Measurements from ENCODE around the gene ZDHHC11B. TPM values are rescaled to one million over a fixed set of nuclear protein-coding genes. Genes with fewer than 3 reads are reported as not detected.
"Not testable (repeated sequence)": the region's sequence is repeated elsewhere in the genome, so short reads cannot be mapped to it uniquely, and the experiment has no call there.

ZDHHC11B gene
- total RNA-seq, 3 donors from 2014 or later (not counting 1 experiment from before 2014, with no cell fraction given) = 0.85 to 7.3 (median 2.2) TPM

DNA sequence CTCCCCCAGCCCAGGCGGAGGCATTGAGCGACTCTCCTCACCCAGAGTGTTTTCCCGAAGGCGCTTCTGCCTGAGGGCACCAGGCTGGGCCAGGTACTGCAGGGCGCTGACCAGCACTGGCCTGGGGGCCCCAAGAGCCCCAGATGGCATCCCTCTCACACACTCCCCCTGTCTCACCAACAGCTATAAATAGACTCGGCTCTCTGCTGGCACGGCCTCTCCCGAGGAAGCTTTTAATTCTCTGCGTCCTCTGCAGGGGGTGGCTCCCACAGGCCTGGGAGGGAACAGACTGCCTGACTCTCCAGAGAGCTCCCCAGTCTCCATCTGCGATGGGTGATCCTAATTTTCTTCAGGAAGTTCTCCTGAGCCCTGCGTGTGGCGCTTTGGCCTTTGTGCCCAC is 2.2 kb downstream of the ZDHHC11B start:
- ATAC-seq; intact Hi-C loops (cut with micrococcal nuclease); H3K27ac Mint-ChIP-seq; H3K36me3 Mint-ChIP-seq; H3K9me3 Mint-ChIP-seq; H3K27me3 Mint-ChIP-seq (ENCODE audit: low read depth in 2 of 2); H3K27ac ChIP-seq (ENCODE audit: low read length); H3K4me3 ChIP-seq (ENCODE audit: low read length); H3K9me3 ChIP-seq (ENCODE audit: control insufficient read depth, insufficient read depth, low read length); H3K27me3 ChIP-seq (ENCODE audit: control insufficient read depth, insufficient read depth, low read length); H3K4me3 Mint-ChIP-seq; H3K36me3 ChIP-seq (ENCODE audit: control insufficient read depth, insufficient read depth, low read length); DNase-seq: not testable (repeated sequence)
- peaks cover 18% of the 10 kb centered on the region for H3K4me1 ChIP-seq (ENCODE audit: control insufficient read depth, insufficient read depth, low read length)
- no CpG with 5 or more reads among the region's 12 CpGs for WGBS (ENCODE audit: insufficient coverage)
- peaks cover 0 to 15% of the 10 kb centered on the region in 2 donors for H3K4me1 Mint-ChIP-seq

DNA sequence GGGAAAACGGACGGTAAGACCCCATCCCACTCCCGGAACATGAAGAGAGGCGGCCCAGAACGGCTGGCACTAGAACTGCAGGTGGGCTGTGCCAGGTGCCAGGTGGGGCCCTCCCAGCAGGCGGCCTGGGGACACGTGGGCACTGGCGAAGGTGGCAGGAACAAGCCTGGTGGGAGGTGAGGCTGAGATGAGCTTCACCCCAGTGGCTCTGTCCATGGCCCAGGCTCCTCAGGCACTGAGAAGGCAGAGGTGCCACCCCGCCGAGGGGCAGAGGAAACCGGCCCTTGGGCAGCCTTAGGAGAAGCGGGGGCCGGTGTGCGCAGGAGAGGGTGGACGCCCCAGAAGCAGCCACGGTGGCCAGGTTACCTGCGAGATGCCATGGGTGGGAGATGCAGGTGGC is 4.0 kb downstream of the ZDHHC11B start:
- intact Hi-C loops (cut with micrococcal nuclease); H3K9me3 ChIP-seq (ENCODE audit: control insufficient read depth, insufficient read depth, low read length); H3K27me3 Mint-ChIP-seq (ENCODE audit: low read depth in 2 of 2); H3K4me3 Mint-ChIP-seq; H3K27ac ChIP-seq (ENCODE audit: low read length); ATAC-seq; H3K36me3 ChIP-seq (ENCODE audit: control insufficient read depth, insufficient read depth, low read length); H3K27me3 ChIP-seq (ENCODE audit: control insufficient read depth, insufficient read depth, low read length); H3K36me3 Mint-ChIP-seq; H3K27ac Mint-ChIP-seq; H3K4me3 ChIP-seq (ENCODE audit: low read length); H3K9me3 Mint-ChIP-seq: not testable (repeated sequence)
- DNase-seq = peak in 1 of 2 donors; percentile 15
- WGBS (ENCODE audit: insufficient coverage) = 91% methylated on average over 16 of the region's 17 CpGs
- peaks cover 17% of the 10 kb centered on the region for H3K4me1 ChIP-seq (ENCODE audit: control insufficient read depth, insufficient read depth, low read length)
- peaks cover 0 to 15% of the 10 kb centered on the region in 2 donors for H3K4me1 Mint-ChIP-seq

DNA sequence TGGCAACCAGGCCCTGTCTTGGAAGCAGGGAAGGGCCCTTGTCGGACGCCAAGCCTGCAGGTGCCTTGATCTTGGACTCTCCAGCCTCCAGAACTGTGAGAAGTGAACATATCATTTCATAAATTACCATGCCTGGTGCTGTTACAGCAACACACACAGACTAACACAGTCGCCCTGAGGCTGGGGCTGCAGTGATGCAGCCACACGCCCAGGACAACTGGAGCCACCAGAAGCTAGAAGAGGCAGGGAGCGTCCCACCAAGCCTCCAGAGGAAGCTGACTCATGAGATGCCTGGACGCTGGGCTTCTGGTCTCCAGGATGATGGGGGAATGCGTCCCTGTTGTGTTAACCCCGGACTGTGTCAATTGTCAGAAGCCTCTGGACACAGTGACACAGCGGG is 5.6 kb downstream of the ZDHHC11B start:
- DNase-seq; H3K36me3 Mint-ChIP-seq; H3K27ac ChIP-seq (ENCODE audit: low read length); ATAC-seq; H3K4me1 Mint-ChIP-seq; H3K4me3 Mint-ChIP-seq; H3K27me3 ChIP-seq (ENCODE audit: control insufficient read depth, insufficient read depth, low read length); H3K9me3 ChIP-seq (ENCODE audit: control insufficient read depth, insufficient read depth, low read length); H3K4me3 ChIP-seq (ENCODE audit: low read length); H3K27ac Mint-ChIP-seq; H3K27me3 Mint-ChIP-seq (ENCODE audit: low read depth in 2 of 2); H3K36me3 ChIP-seq (ENCODE audit: control insufficient read depth, insufficient read depth, low read length); H3K9me3 Mint-ChIP-seq; intact Hi-C loops (cut with micrococcal nuclease): not testable (repeated sequence)
- 88% methylated on average over 8 of the region's 9 CpGs for WGBS (ENCODE audit: insufficient coverage)
- peaks cover 11% of the 10 kb centered on the region for H3K4me1 ChIP-seq (ENCODE audit: control insufficient read depth, insufficient read depth, low read length)

DNA sequence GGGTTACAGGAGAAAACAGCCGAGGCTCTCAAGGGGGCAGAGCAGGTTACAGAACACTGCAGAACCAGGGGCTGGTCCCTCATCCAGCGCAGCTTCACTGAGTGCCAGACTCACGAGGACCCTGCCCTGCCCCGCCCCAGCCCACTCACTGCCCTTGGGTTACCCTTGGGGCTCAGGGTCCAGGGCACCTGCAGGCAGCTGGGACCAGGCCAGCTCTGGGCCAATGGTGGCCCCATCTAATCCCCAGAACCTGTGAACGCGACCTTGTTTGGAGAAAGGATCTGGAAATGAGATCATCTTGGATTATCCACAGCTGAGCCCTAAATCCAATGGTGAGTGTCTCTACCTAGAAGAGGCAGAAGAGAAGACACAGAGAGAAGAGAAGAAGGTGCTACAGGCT is 6.1 kb downstream of the ZDHHC11B start:
- H3K27ac Mint-ChIP-seq; H3K9me3 ChIP-seq (ENCODE audit: control insufficient read depth, insufficient read depth, low read length); H3K36me3 ChIP-seq (ENCODE audit: control insufficient read depth, insufficient read depth, low read length); H3K36me3 Mint-ChIP-seq; H3K9me3 Mint-ChIP-seq; H3K4me3 ChIP-seq (ENCODE audit: low read length); H3K27ac ChIP-seq (ENCODE audit: low read length); H3K27me3 ChIP-seq (ENCODE audit: control insufficient read depth, insufficient read depth, low read length); intact Hi-C loops (cut with micrococcal nuclease); ATAC-seq; H3K27me3 Mint-ChIP-seq (ENCODE audit: low read depth in 2 of 2); H3K4me1 ChIP-seq (ENCODE audit: control insufficient read depth, insufficient read depth, low read length); H3K4me3 Mint-ChIP-seq; DNase-seq; H3K4me1 Mint-ChIP-seq: not testable (repeated sequence)
- WGBS (ENCODE audit: insufficient coverage) = 87% methylated on average over 2 of the region's 6 CpGs

DNA sequence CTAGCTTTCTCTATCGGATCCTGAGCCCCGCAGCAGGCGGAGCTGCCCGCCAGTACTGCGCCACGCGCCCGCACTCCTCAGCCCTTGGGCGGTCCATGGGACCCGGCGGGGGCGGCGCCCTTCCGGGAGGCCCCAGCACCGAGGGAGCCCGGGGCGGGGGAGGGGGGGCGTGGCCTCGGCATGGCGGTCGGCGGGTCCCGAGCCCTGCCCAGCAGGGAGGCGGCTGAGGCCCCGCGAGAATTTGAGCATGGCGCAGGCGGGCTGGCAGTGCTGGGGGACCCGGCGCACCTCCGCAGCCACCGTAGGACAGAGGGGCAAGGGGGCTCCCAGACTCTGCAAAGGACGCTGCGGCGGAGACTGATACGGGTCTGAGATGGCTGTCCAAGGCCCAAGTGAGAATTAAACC is 6.8 kb downstream of the ZDHHC11B start:
- no peak for ATAC-seq
- H3K4me3 ChIP-seq (ENCODE audit: low read length) = no peak overlapping the region
- intact Hi-C loops (cut with micrococcal nuclease) = no loop called here
- no peaks in the 10 kb centered on the region for H3K4me1 ChIP-seq (ENCODE audit: control insufficient read depth, insufficient read depth, low read length)
- Mint-ChIP-seq H3K4me1 (no peaks in the 10 kb centered on the region), H3K27me3 (ENCODE audit: low read depth in 2 of 2) (no peaks in the 10 kb centered on the region), H3K9me3 (no peaks in the 10 kb centered on the region), H3K4me3 (no peak overlapping the region), H3K36me3 (no peaks in the 10 kb centered on the region), H3K27ac (no peak overlapping the region)
- TF ChIP-seq, protein P1, sequence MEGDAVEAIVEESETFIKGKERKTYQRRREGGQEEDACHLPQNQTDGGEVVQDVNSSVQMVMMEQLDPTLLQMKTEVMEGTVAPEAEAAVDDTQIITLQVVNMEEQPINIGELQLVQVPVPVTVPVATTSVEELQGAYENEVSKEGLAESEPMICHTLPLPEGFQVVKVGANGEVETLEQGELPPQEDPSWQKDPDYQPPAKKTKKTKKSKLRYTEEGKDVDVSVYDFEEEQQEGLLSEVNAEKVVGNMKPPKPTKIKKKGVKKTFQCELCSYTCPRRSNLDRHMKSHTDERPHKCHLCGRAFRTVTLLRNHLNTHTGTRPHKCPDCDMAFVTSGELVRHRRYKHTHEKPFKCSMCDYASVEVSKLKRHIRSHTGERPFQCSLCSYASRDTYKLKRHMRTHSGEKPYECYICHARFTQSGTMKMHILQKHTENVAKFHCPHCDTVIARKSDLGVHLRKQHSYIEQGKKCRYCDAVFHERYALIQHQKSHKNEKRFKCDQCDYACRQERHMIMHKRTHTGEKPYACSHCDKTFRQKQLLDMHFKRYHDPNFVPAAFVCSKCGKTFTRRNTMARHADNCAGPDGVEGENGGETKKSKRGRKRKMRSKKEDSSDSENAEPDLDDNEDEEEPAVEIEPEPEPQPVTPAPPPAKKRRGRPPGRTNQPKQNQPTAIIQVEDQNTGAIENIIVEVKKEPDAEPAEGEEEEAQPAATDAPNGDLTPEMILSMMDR (IDR thresholded peaks at IDR 0.05) = no peak
- H3K27me3 ChIP-seq (ENCODE audit: control insufficient read depth, insufficient read depth, low read length) = no peaks in the 10 kb centered on the region
- no peak overlapping the region for H3K27ac ChIP-seq (ENCODE audit: low read length)
- 94% methylated on average over 36 of the region's 36 CpGs for WGBS (ENCODE audit: insufficient coverage)
- DNase-seq = peak in 1 of 2 donors; percentile 17
- H3K9me3 ChIP-seq (ENCODE audit: control insufficient read depth, insufficient read depth, low read length) = no peaks in the 10 kb centered on the region
- H3K36me3 ChIP-seq (ENCODE audit: control insufficient read depth, insufficient read depth, low read length) = no peaks in the 10 kb centered on the region

Data from natural killer cell (primary cell).